ENCODE measurements around the gene FRMD6.

GRCh38 chr14:51657762-51658161, 6.1 kb downstream of the FRMD6 start:
- TF ChIP-seq TSHZ2 (CRISPR knock-in tag; IDR thresholded peaks at IDR 0.05) (no peak), ZFP3 (CRISPR knock-in tag; IDR thresholded peaks at IDR 0.05) (no peak), GLIS3 (CRISPR knock-in tag; IDR thresholded peaks at IDR 0.05) (no peak), RARB (CRISPR knock-in tag; IDR thresholded peaks at IDR 0.05) (no peak), ZNF8 (CRISPR knock-in tag; IDR thresholded peaks at IDR 0.05) (no peak)

Measured in SK-N-SH treated with all-trans-retinoic acid at 6 μM for 48 hours (cell line).